CD14-positive monocyte (primary cell): Measurements from ENCODE around the gene MORN5. TPM values are rescaled to one million over a fixed set of nuclear protein-coding genes. Genes with fewer than 3 reads are reported as not detected.

Experiments
- DNase-seq, 3 donors: peaks; one replicate each; pipeline ENCODE4 v3.0.0-alpha.2; 2011 to 2022
- H2AFZ ChIP-seq: 2 replicates; pipeline ENCODE4 v1.6.0; 2012; ENCODE audit warnings: mild to moderate bottlenecking, low read depth, low read length, inconsistent platforms; ENCODE audit not compliant: insufficient read depth, poor library complexity, severe bottlenecking
- H3K27ac ChIP-seq, 2 donors: 1 replicate in 1 of 2; 2 replicates in 1 of 2; pipeline ENCODE4 v1.5.1; 2012 to 2013; ENCODE audit warnings: low read length in 2 of 2, control low read depth in 1 of 2, inconsistent platforms in 1 of 2, low read depth in 1 of 2, mild to moderate bottlenecking in 1 of 2
- H3K27me3 ChIP-seq, 2 donors: one replicate each; pipeline versions ENCODE4 v1.6.0 to v1.6.1; 2011 to 2013; ENCODE audit warnings: low read length in 2 of 2; ENCODE audit not compliant: control insufficient read depth in 2 of 2, insufficient read depth in 2 of 2
- H3K36me3 ChIP-seq, 2 donors: replicated peaks in 1 of 2; 1 replicate in 1 of 2; 2 replicates in 1 of 2; pipeline versions ENCODE4 v1.5.1 to v1.6.1; 2012 to 2013; ENCODE audit warnings: low read length in 2 of 2, control low read depth in 1 of 2, inconsistent platforms in 1 of 2, mild to moderate bottlenecking in 1 of 2; ENCODE audit not compliant: insufficient read depth in 2 of 2, control insufficient read depth in 1 of 2
- H3K4me1 ChIP-seq, 2 donors: 1 replicate in 1 of 2; 2 replicates in 1 of 2; pipeline versions ENCODE4 v1.5.1 to v1.6.1; 2012 to 2013; ENCODE audit warnings: low read length in 2 of 2, control low read depth in 1 of 2, inconsistent platforms in 1 of 2, mild to moderate bottlenecking in 1 of 2, moderate library complexity in 1 of 2; ENCODE audit not compliant: insufficient read depth in 2 of 2, control insufficient read depth in 1 of 2
- H3K4me2 ChIP-seq: replicated peaks from 2 replicates; pipeline ENCODE3; 2012; ENCODE audit warnings: low read length, moderate library complexity, mild to moderate bottlenecking; ENCODE audit not compliant: poor library complexity, severe bottlenecking; ENCODE audit errors: extremely low read depth
- H3K4me3 ChIP-seq, 3 experiments: fragments of 200-600 bp in 1 of 3; sonication (generic) in 1 of 3; replicated peaks in 1 of 3; 1 replicate in 2 of 3; 2 replicates in 1 of 3; pipeline ENCODE4 v1.5.1; 2011 to 2013; ENCODE audit warnings: low read length in 3 of 3, mild to moderate bottlenecking in 3 of 3, control low read depth in 2 of 3, low read depth in 2 of 3, inconsistent platforms in 1 of 3, moderate library complexity in 1 of 3
- H3K79me2 ChIP-seq: 2 replicates; pipeline ENCODE4 v1.6.0; 2012; ENCODE audit warnings: mild to moderate bottlenecking, control low read depth, inconsistent platforms, low read length, moderate library complexity; ENCODE audit not compliant: insufficient read depth
- H3K9ac ChIP-seq: 2 replicates; pipeline ENCODE4 v1.6.0; 2017; ENCODE audit warnings: low read length, mild to moderate bottlenecking; ENCODE audit not compliant: insufficient read depth, poor library complexity, severe bottlenecking
- H3K9me3 ChIP-seq, 2 donors: replicated peaks in 1 of 2; 1 replicate in 1 of 2; 2 replicates in 1 of 2; pipeline versions ENCODE4 v1.5.1 to v1.6.1; 2012 to 2013; ENCODE audit warnings: low read length in 2 of 2, control low read depth in 1 of 2; ENCODE audit not compliant: control insufficient read depth in 1 of 2, insufficient read depth in 1 of 2
- H4K20me1 ChIP-seq: 2 replicates; pipeline ENCODE4 v1.6.0; 2012; ENCODE audit warnings: mild to moderate bottlenecking, low read length, control low read depth, moderate library complexity; ENCODE audit not compliant: insufficient read depth
- H3K27ac Mint-ChIP-seq, 7 donors: one replicate each; pipeline ENCODE4 v1.8.0; 2020; ENCODE audit warnings: mild to moderate bottlenecking in 7 of 7, mixed read lengths in 7 of 7, moderate library complexity in 6 of 7, inconsistent platforms in 2 of 7
- H3K27me3 Mint-ChIP-seq, 3 donors: one replicate each; pipeline ENCODE4 v1.8.0; 2021 to 2022; ENCODE audit warnings: low read depth in 3 of 3, mild to moderate bottlenecking in 3 of 3, mixed read lengths in 3 of 3, moderate library complexity in 3 of 3, inconsistent platforms in 1 of 3
- H3K36me3 Mint-ChIP-seq, 2 donors: one replicate each; pipeline ENCODE4 v1.8.0; 2020; ENCODE audit warnings: mixed read lengths in 2 of 2, inconsistent platforms in 1 of 2, mild to moderate bottlenecking in 1 of 2
- H3K4me1 Mint-ChIP-seq: one replicate; pipeline ENCODE4 v1.8.0; 2020; ENCODE audit warnings: mild to moderate bottlenecking, mixed read lengths
- H3K4me3 Mint-ChIP-seq, 2 donors: one replicate each; pipeline ENCODE4 v1.8.0; 2020; ENCODE audit warnings: mild to moderate bottlenecking in 2 of 2, mixed read lengths in 2 of 2, moderate library complexity in 1 of 2
- H3K9me3 Mint-ChIP-seq, 7 donors: one replicate each; pipeline ENCODE4 v1.8.0; 2020 to 2022; ENCODE audit warnings: mixed read lengths in 7 of 7, mild to moderate bottlenecking in 6 of 7, moderate library complexity in 6 of 7, inconsistent platforms in 2 of 7
- CTCF ChIP-seq: fragments of 200-600 bp; IDR thresholded peaks from one replicate; pipeline ENCODE4 v1.8.0; 2022; ENCODE audit warnings: antibody characterized with exemption, mild to moderate bottlenecking
- WGBS: methylation state at CpG from one replicate; pipeline ENCODE4 v1.1.5; 2013; ENCODE audit warnings: missing lambda C conversion rate; ENCODE audit not compliant: insufficient coverage; 5-methylcytosine and 5-hydroxymethylcytosine counted together
- intact Hi-C, 2 donors: fragments of 100-400 bp; cut with micrococcal nuclease; formaldehyde crosslinking; loops; one replicate each; pipeline versions ENCODE4 v1.15.0 to v1.15.1; 2023
- polyA plus RNA-seq, 3 donors: library from polyadenylated mRNA; depleted of rRNA in 1 of 3; unstranded in 2 of 3; stranded (reverse) in 1 of 3; fragments of 300-500 nt in 2 of 3; fragments of >200 nt in 1 of 3; fragmentation: Illumina TruSeq in 2 of 3; gene quantifications; 1 replicate in 2 of 3; 2 replicates in 1 of 3; pipeline ENCODE4 v1.2.3, GENCODE V29; 2012 to 2021

The MORN5 gene
- polyA plus RNA-seq, 3 donors = not detected

GRCh38 chr9:122119721-122120120 is 40.0 kb upstream of the MORN5 start:
- Histone ChIP-seq H3K4me2 (no peak overlapping the region), H2AFZ (no peak overlapping the region), H3K27me3 (no peaks in the 10 kb centered on the region), H3K27ac (no peak overlapping the region), H4K20me1 (no peaks in the 10 kb centered on the region), H3K36me3 (no peaks in the 10 kb centered on the region), H3K9ac (no peak overlapping the region), H3K79me2 (no peaks in the 10 kb centered on the region), H3K4me1 (no peaks in the 10 kb centered on the region), H3K9me3 (peaks cover 0 to 9% of the 10 kb centered on the region in 2 donors), H3K4me3 (no peak overlapping the region)
- intact Hi-C loops = loop anchor here (10.0 kb wide), 2 partner anchors 335 to 695 kb away; no protein-coding TSS in a partner anchor
- Mint-ChIP-seq H3K36me3 (no peaks in the 10 kb centered on the region), H3K9me3 (peaks cover 0 to 8% (median 5%) of the 10 kb centered on the region in 7 donors), H3K27me3 (peaks cover 6 to 16% (median 11%) of the 10 kb centered on the region in 3 donors), H3K4me3 (no peak overlapping the region), H3K27ac (no peak overlapping the region), H3K4me1 (peaks cover 3% of the 10 kb centered on the region)
- no peak for DNase-seq
- 89% methylated on average over 4 of the region's 5 CpGs for WGBS
- no peak for TF ChIP-seq CTCF

- WGBS = 83% methylated on average over 10 of the region's 10 CpGs
- Histone ChIP-seq H3K27ac (no peak overlapping the region), H3K9me3 (peaks cover 0 to 9% of the 10 kb centered on the region in 2 donors), H3K4me2 (no peak overlapping the region), H3K9ac (no peak overlapping the region), H3K4me1 (no peaks in the 10 kb centered on the region), H2AFZ (no peak overlapping the region), H4K20me1 (no peaks in the 10 kb centered on the region), H3K4me3 (no peak overlapping the region), H3K36me3 (no peaks in the 10 kb centered on the region), H3K27me3 (peaks cover under 1 to 3% of the 10 kb centered on the region in 2 donors), H3K79me2 (no peaks in the 10 kb centered on the region)
- H3K9me3 Mint-ChIP-seq = peaks cover 0 to 8% (median 5%) of the 10 kb centered on the region in 7 donors
- no peaks in the 10 kb centered on the region for H3K36me3 Mint-ChIP-seq
- peaks cover 12 to 18% (median 13%) of the 10 kb centered on the region in 3 donors for H3K27me3 Mint-ChIP-seq
- intact Hi-C loops = loop anchor here (10.0 kb wide), 2 partner anchors 334 to 694 kb away; no protein-coding TSS in a partner anchor
- no peak overlapping the region for H3K4me3 Mint-ChIP-seq
- no peak overlapping the region for H3K27ac Mint-ChIP-seq
- TF ChIP-seq CTCF = no peak
- no peak for DNase-seq
- H3K4me1 Mint-ChIP-seq = peaks cover 5% of the 10 kb centered on the region
Measured at GRCh38 chr9:122120316-122121071, 39.2 kb upstream of the MORN5 start.
